Embryonic facial prominence (tissue), 1 donor: ENCODE measurements around the gene SPATA6L.

Experiments
- DNase-seq: peaks from one replicate; pipeline ENCODE4 v3.0.0-alpha.2; 2016; ENCODE audit errors: extremely low spot score

The SPATA6L gene

DNA sequence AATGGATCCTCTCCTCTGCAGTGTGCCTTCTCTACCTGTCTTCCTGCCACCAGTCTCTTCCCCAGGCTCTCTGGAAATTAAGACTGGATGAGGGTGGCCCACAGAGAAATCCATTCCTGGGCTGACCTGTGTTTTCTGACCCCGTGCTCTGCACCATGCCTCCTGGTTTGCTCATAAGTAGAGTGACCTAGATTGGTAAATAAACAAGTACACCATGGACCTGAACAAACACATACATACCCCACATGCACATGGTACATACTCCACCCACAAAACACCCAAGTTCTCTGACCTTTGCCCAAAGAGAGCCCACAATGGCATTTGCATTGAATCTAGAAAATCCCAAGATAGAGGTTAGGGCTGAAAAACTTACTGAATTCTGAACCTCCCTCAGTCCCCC is 81.6 kb downstream of the SPATA6L start:
- DNase-seq, result no peak

DNA sequence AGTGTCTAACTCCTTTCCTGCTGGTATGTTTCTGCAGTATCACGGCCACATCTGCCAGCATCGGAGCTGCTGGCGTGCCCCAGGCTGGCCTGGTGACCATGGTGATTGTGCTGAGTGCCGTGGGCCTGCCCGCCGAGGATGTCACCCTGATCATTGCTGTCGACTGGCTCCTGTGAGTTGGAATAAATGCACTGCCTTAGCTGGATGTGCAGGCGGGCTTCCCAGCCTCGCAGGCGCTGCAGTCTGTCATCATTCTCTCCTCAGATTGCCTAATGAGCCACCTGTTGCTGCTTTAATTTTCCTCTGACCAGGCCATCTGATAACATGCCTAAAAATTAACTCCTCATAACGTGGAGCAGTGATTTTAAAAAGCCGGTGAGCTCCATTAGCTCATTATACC is 83.3 kb downstream of the SPATA6L start:
- no peak for DNase-seq

DNA sequence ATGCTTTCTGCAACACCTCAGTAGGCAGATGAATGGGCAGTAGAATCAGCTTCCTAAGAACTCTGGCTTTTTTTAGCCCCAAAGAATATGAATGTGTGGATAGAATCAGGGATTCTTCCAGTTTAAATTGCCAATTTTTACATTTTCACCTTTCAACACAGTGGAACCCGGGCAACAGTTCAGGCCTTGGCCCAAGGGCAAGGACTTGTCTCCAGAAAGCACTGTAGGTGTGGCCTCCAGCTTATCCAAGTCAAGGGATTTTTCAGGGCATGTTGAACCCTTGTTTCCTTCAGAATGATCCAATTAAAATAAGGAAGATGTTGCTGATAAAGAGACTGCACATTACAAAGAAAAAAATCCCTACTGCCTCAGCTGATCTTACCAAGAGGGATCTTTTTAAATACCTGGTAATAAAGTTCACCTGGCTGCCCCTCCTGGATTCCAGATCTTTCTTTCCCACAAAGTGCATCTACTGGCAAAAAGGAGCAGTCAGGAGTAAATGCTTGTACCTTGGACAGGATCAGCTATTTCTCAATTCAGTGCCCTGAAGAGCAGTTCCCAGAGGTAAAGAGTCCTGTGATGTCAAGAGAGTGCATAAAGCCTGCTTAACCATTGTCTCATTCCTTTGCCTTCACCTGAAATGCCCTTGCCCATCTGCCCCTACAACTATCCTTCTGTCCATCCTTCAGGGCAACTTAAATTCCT is 84.3 kb downstream of the SPATA6L start:
- DNase-seq, result no peak

DNA sequence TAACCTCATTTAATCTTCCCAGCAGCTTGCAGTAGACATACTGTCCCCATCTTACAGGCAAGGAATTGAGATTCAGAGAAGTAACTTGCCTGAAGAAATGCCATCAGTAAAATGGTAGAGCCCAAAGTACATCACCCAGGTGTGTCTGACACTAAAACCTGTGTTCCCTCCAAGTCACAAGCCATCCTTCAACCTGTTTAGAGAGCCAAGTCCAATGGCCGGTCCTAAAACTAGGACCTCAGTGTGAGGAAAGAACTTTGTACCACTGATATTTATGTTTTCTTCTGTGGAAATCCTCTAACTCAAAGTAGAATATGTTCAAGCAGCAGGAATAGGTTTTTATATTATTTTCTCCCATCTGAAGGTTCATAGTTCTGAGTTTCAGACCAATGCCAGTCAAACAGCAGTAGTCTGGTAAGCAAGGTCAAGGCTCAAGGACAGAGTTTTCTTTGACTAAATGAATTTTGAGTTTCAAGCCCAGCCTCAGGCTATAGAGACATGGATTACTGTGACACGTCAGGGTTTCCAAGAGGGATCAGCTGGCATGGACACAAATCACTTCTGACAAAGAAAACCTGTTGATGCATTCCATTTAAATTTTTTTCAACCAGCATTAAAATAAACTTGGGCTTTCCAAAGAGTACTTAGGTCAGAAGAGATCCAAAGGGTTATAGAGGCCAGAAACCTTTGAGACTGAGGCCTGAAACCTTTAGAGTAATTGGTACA is 85.1 kb downstream of the SPATA6L start:
- no peak for DNase-seq

DNA sequence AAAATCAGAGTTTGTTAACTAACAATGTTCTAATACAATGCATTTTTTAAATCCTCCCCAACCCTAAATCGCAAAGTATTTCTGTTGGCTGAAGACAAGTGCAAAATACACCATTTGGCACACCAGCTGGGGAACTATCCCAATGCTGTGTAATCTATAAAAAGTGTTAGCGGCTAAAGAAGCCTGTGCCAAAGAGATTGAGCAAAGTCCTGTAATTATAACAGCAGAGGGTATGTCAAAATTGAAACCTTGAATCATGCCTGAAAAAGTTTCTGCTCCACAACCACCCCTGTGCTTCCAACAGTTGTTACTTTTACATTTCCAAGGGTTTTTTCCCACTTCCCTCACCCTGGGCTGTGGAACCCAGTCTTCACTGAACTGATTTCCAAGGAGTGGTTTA is 87.3 kb downstream of the SPATA6L start:
- DNase-seq, result no peak

DNA sequence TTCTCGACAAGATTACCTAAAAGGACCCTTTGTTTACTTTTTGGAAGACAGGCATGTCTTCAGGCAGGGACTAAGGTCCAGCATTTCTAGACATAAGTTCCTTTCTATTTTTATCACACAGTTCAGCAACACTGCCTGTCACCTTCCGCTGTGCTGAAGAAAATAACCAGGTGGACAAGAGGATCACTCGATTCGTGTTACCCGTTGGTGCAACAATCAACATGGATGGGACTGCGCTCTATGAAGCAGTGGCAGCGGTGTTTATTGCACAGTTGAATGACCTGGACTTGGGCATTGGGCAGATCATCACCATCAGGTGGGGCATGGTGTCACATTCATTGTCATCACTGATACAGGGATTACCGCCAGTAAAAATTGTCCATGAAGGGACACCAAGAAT is 89.8 kb downstream of the SPATA6L start:
- no peak for DNase-seq

DNA sequence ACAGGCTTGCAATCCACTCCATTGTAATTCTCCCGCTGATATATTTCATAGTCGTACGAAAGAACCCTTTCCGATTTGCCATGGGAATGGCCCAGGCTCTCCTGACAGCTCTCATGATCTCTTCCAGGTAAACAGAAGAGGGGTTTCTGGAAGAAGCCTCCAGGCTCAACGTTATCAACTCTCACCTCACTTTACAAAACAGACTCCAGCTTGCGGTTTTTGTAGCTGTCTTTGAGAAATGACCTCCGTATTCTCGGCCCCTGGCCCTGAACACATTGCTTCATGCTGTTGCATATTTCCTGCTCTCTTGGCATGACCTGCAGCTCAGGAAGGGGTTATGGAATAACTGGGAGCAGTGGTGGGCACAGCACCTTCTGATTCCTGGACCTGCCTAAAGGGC is 90.3 kb downstream of the SPATA6L start:
- DNase-seq, result no peak

DNA sequence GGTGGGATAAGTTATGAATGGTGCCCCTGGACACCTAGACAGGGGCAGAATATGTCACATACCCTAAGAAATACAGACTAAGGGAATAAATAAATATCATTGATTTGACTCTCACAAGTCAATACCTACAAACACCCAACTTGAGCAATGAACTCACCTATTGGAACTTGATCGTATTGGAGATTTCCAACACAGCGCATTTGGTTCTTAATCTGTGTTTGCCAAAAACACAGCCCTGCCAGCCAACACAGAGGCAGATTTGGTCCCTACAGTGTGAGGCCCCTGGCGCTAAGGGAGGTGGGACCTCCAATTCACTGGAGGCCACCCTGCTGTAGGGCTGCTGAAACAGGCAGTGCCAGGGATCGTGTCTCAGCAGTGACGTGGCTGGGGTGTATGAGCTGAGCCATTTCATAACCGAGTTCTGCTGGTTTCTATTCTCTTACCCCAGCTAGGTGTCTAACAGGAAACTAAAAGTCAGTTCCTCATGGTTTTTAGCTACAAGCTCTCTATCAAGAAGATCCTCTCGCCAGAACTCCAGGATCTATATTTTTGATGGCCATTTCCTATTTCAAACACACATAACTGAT is 91.5 kb downstream of the SPATA6L start:
- DNase-seq, result no peak

DNA sequence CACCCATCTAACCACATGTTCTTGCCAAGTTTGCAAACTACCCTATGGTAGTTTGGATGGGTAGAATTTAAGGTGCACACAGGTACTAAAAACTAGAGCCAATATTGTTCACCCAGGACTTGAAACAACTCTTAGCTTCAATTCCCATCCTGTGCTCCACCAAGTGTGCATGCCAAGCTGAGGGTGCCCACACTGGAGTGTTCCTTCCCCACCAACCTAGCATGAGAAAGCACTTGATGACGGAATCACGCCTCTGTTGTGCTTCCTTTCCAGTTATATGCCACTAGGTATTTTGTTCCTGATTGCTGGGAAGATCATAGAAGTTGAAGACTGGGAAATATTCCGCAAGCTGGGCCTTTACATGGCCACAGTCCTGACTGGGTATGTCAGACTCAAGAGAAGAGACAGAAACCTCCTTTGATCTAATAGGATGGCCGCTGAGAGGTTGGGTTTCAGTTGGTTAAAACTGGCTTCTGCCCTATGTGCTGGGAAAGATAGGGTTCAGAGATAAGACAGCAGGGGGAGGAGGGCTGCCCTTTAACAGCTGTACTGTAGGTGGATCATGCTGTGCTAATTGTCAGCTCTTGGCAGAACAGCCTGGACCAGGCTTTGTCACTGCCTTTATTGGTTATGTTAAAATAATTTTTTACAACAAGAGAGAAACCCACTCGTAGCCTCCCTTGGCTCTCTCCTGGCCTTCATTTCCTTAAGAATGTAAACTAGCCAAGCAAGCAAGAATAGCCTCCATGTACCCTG is 92.5 kb downstream of the SPATA6L start:
- DNase-seq, result no peak

DNA sequence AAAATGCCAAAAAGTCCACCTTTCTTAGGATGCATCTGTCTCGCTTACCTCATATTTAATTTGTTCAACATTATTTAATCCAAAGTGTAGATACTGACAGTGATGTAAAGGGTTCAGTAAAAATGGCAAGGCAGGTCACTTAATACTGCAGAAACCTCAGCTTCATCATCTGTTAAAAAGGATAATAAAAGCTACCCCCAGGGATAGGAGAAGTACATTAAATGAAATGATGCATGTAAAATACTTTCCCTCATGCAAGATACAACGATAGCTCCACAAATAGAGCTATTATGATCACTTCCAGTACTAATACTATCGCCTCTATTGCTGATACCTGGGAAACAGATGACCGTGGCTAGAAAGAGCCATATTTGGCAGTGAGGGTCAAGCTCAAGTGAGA is 93.1 kb downstream of the SPATA6L start:
- no peak for DNase-seq

DNA sequence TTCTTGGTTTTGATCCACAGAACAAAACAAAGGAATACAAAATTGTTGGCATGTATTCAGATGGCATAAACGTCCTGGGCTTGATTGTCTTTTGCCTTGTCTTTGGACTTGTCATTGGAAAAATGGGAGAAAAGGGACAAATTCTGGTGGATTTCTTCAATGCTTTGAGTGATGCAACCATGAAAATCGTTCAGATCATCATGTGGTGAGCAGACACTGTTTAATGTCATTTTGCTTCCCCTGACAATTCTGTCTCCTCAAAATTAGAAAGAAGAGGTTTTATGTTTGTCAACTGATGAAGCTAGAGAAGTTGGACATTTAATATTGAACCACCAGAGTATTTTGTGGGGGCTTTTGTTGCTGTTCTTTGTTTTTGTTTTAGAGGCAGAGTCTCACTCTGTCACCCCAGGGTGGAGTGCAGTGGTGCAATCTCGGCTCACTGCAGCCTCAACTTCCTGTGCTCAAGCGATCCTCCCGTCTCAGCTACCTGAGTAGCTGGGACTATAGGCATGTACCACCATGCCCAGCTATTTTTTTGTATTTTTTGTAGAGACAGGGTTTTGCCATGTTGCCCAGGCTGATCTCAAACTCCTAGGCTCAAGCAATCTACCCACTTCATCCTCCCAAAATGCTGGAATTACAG is 94.0 kb downstream of the SPATA6L start:
- no peak for DNase-seq

DNA sequence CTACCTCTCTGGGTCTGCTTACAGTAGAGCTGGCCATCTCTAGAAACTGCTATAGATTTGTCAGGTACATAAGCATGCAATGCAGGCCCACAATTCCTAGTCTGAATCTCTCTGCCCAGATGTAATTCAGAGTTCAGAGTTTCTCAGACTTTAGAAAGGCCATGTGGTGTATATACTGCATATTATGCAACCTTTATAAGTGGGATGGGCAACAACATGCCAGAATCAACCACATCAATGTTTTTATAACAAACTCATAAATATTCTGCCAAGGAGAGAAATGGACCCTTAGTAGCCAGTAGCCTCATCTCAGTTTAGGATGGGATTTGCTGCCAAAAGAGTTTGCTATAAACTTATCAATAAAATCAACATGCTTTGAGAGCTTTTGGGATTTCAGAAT is 97.2 kb downstream of the SPATA6L start:
- no peak for DNase-seq

DNA sequence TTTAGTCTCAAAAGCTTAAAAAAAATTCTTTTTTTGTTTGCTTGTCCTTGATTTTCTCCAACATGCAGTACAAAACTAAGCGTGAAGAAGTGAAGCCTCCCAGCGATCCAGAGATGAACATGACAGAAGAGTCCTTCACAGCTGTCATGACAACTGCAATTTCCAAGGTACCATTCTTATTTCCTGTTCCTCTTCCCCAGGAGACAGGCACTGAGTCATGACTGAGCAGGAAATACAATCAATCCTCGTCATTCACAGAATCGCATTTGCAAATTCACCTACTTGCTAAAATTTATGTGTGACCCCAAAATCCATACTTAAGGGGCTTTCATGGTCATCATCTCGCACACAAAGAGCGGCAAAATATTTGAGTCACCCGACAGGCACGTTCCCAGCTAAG is 98.7 kb downstream of the SPATA6L start:
- no peak for DNase-seq

DNA sequence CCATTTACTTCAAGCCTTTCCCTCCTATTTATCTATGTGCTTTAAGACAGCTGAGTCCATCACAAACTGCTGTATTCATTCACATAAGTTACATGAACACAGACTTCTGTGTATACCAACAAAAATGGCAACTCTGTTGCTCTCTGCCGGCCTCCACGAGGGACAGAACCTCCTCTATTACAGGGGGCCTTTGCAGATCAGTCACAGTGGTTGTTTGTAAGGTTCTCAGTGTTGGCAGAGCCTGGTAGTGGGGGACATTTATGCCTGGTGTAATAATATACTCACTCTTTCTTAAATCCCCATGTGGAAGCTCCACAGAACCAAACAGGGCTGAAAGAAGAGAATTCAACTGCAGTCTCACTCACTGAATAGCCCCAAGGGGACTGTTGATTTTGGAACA is 99.5 kb downstream of the SPATA6L start:
- no peak for DNase-seq

DNA sequence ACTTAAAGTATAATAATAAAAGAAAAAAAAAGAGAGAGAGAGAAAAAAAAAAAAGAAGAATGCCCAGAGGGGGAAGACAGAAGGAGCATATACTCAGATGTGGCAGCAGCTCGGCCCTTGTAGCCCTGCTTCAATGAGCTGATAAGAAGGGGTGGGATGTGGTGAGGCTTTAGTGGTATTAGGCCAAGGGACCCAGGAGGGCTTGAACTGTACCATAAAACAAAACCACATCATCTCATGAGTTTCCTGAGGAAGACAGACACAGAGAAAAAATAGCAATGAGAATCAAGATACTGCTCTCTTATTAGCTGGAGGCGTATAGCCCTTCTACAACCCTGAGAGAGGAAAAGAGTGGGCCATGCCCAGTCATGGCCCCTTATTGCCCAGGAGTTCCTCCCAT is 103.2 kb downstream of the SPATA6L start:
- no peak for DNase-seq

DNA sequence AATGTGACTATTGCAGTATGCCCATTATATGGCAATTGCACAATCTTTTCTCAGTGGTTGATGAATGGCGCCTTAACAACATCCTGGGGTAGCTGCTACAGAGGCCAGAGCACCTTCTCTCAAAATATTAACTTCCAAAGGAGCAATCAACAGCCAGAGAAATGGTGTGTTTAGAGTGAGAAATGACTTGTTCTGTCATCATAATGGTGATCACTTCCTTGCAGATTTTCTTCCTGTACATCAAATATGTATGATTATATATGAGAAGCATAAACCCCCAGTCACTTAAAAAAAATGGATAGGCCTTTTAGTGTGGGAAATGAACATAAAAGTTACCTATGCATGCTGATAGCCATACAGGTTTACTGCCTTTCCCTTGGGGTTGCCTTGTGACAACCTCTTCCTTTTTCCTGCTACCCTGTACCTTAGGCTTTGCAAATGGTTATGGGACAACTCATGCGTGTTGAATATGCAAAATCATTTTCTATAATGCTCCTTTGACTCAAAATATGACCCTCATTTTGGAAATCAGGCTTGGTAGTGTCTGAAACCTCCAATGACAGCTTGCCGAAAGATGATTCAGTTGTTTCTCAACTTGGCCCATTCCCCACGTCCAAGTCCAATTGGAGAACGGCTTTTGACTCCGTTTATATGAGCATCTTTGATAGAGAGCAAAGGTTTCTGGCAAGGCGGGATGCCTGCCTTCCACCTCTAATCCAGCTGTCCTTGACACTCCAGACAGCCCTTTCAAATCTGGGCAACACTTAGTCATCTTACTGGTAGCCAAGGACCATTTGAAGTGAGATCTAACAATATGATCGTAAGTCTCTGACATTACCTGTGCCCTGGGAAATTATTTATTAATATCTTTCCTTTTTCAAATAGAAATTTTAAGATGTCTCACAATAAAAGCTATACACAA is 106.8 kb downstream of the SPATA6L start:
- DNase-seq, result no peak

DNA sequence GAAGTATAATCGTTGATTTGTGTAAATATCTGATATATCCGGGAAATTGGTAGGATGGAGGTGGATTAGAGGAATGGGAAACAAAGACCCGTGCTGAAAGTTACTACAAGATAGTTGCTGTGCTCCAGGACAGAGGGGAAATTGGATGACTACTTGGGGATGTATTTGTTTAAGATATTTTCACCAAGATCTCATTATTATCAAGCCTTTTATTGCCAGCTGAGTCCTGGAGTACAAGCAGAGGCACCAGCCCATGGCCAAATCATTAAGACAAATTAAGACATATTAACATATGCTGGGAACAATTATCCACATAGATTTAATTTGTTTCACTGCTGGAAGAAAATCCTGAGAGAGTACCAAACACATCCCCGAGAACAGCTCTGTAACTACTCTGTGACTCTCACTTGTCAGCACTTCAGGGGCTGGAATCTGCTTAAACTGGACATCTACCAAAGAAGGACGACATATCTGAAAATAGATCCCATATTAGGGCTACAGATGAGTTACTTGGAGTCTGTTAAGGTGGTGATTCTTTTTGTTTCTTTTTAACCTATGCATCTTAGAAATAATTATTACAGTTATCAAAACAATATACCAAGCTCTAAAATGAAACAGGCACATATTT is 107.8 kb downstream of the SPATA6L start:
- DNase-seq, result no peak

DNA sequence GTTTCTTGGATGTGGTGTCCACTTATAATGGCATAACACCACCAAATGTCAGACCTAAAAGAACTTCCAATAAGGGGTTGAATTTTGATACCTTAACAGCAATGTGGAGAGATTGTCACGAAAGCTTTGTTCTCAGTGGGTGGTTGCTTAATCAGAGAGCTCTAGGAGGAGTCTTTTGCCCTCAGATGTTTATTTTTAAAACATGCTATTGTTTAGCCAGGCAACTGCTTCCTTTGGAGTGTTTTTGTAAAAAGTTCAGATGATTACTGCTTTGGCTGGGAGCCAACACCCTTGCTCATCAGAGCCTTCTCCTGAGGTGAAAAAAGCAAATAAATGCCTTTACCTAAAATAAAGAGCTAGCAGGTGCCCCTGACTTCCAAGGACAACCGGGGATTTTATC is 111.0 kb downstream of the SPATA6L start:
- no peak for DNase-seq

DNA sequence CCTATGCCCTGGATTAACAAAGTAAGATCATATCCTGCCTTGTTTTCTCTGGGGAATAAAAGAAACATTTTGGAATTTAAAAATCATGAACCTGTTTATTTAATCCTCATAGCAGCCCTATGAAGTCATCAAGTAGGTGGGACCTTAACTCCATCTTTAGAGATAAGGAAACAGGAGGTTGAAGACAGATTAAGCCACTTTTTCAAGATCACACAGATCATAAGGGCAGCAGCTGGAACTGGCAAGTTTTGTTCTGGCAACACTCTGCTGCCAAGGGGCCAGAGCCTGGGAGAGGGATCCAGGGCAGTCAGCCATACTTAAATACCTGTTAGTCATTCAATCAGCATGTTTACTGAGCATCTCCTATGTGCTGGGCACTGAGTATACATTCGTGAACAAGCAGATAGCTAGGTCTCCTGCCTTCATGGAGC is 112.3 kb downstream of the SPATA6L start:
- no peak for DNase-seq

DNA sequence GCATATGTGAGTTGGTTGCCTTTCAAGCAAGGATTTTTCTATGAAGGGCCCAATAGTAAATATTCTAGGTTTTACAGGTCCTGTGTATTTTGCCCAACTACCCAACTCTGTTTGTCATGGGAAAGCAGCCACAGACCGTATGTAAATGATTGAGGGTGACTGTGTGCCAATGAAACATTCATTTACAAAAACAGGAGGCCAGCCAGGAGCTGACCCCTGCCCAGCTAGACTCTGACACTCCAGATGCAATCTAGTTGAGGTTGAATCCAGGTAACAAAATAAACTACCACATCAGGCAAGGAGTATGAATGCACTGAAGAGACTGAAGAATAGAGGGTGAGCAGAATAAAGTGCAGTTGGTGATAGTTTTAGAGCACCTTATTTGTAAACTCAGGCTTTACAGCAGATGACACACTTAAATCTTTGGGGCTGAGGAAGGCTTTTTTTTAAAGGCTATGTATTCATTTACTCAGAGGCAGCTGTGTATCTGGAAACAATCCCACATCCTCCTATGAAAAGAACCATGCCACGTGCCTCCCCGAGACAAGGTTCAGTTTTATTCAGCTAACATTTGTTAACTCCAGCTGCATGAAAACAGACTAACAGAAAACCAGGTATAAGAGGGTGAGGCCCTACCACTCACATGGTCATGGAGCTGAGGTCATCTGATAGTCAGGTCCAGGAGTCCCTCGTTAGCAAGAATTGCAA is 115.3 kb downstream of the SPATA6L start:
- DNase-seq, result no peak
